Spleen (tissue), 11 donors: ENCODE results near the gene FLNB. TPM values are rescaled to one million over a fixed set of nuclear protein-coding genes. Genes with fewer than 3 reads are reported as not detected.

Experiments used
- DNase-seq: peaks from one replicate; pipeline ENCODE4 v3.0.0-alpha.2; 2020
- H3K27ac ChIP-seq, 8 donors: fragments of 200-600 bp; sonication (generic) in 7 of 8; 1 replicate in 4 of 8; 2 replicates in 4 of 8; pipeline versions ENCODE4 v1.5.0 to v1.8.0; 2016 to 2021; ENCODE audit warnings: inconsistent platforms in 4 of 8, mild to moderate bottlenecking in 4 of 8, moderate library complexity in 1 of 8
- H3K27me3 ChIP-seq, 7 donors: fragments of 200-600 bp; sonication (generic) in 6 of 7; replicated peaks in 1 of 7; 1 replicate in 4 of 7; 2 replicates in 3 of 7; pipeline versions ENCODE4 v1.5.0 to v1.8.0; 2016 to 2021; ENCODE audit warnings: inconsistent platforms in 3 of 7, mild to moderate bottlenecking in 1 of 7
- H3K36me3 ChIP-seq, 6 donors: fragments of 200-600 bp; sonication (generic) in 5 of 6; 1 replicate in 4 of 6; 2 replicates in 2 of 6; pipeline versions ENCODE4 v1.5.0 to v1.8.0; 2016 to 2021; ENCODE audit warnings: inconsistent platforms in 2 of 6
- H3K4me1 ChIP-seq, 6 donors: fragments of 200-600 bp; sonication (generic) in 5 of 6; 1 replicate in 3 of 6; 2 replicates in 3 of 6; pipeline versions ENCODE4 v1.5.0 to v1.8.0; 2016 to 2021; ENCODE audit warnings: inconsistent platforms in 3 of 6
- H3K4me3 ChIP-seq, 8 donors: fragments of 200-600 bp; sonication (generic) in 7 of 8; 1 replicate in 4 of 8; 2 replicates in 4 of 8; pipeline versions ENCODE4 v1.5.0 to v1.8.0; 2016 to 2021; ENCODE audit warnings: inconsistent platforms in 4 of 8, mild to moderate bottlenecking in 4 of 8, moderate library complexity in 2 of 8
- H3K9me3 ChIP-seq, 8 donors: fragments of 200-600 bp; sonication (generic) in 7 of 8; 1 replicate in 4 of 8; 2 replicates in 4 of 8; pipeline versions ENCODE4 v1.5.0 to v1.8.0; 2016 to 2021; ENCODE audit warnings: inconsistent platforms in 4 of 8
- CTCF ChIP-seq, 11 experiments: fragments of 200-600 bp in 7 of 11; fragments of 450-650 bp in 4 of 11; sonication (generic) in 4 of 11; IDR thresholded peaks in 8 of 11; conservative IDR thresholded peaks in 3 of 11; 1 replicate in 7 of 11; 2 replicates in 4 of 11; pipeline versions ENCODE4 v1.4.0 to v1.8.0; 2016 to 2021; ENCODE audit warnings: antibody characterized with exemption in 11 of 11, inconsistent platforms in 4 of 11, mild to moderate bottlenecking in 1 of 11
- POLR2A ChIP-seq, 3 donors: fragments of 450-650 bp; IDR thresholded peaks; one replicate each; pipeline ENCODE4 v1.5.1; 2017; ENCODE audit warnings: antibody characterized with exemption in 3 of 3, mild to moderate bottlenecking in 1 of 3
- POLR2AphosphoS5 ChIP-seq, 3 donors: sonication (generic); formaldehyde crosslinking; IDR thresholded peaks; one replicate each; pipeline ENCODE4 v1.5.1; 2017; ENCODE audit warnings: antibody characterized with exemption in 3 of 3
- WGBS, 5 donors: extraction: QIAGEN DNeasy Blood & Tissue Kit in 3 of 5; methylation state at CpG; one replicate each; pipeline versions ENCODE4 v1.1.5 to v1.1.7; 2013 to 2018; 5-methylcytosine and 5-hydroxymethylcytosine counted together
- intact Hi-C: fragments of 100-400 bp; cut with DNase I; formaldehyde crosslinking; loops from one replicate; pipeline ENCODE4 v1.15.0; 2023; ENCODE audit warnings: low total_unique reads
- polyA plus RNA-seq, 3 donors: library from polyadenylated mRNA; stranded (reverse); fragments of 200-250 nt; gene quantifications; one replicate each; pipeline ENCODE4 v1.2.1, GENCODE V29; 2013
- total RNA-seq, 7 donors: library from RNA; depleted of rRNA in 3 of 7; stranded (reverse); fragments of >200 nt in 3 of 7; fragmentation: NEBNext Ultra II Directional in 4 of 7; extraction: Animal tissue kit (Norgen Biotek cat#: 25700) in 4 of 7; gene quantifications; one replicate each; pipeline versions ENCODE4 v1.1.0 to v1.2.1, GENCODE V29; 2016 to 2021
- donor health status: healthy with polysubstance abuse.
- donor health status: DM: no; HTN: no; CAD: no; lungs with moderate emphysema.
- donor health status: DM: no; HTN: no; CAD: no.
- donor health status: Bipolar disorder and iron deficiency.
- donor health status: healthy.
- donor health status: DM: no; HTN: no; CAD: no.
- donor health status: DM: yes; HTN: yes; CAD: no.

FLNB gene
- total and polyA plus RNA-seq, 10 donors = 38.9 to 163 (median 96.7) TPM

DNA sequence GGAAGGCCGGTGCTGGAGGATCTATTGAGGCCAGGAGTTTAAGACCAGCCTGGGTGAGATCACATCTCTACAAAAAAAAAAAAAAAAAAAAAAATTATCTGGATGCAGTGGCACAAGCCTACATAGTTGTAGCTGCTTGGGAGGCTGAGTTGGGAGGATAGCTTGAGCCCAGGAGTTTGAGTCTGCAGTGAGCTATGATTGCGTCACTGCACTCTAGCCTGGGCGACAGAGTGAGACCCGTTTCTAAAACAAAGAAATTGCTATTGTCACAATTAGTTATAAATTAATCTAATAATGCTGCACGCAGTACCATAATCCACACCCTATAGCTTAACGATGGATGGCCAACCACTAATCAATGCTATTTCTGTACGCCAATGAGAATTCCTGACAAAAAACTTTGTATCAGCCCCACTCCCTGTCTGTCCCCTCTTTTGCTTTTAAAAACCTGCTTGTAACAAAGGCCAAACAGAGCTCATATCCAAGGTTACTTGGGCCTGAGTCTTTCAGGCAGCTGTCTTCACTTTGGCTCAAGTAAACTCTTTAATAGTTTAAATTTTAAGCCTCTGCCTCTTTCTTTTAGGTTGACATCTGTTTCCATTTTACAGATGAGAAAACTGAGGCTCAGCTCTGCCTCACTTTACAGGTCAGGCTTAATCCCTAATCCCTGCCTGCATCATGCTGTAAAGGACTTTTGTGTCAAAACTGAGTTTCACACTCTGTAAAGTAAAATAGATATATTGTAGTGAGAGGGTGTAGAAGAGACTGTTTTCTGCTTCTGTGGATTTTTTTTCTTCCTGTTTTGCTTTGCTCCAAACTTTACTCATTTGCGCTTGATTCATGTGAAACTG lies 10.9 kb downstream of the FLNB start:
- 85 to 93% (median 91%) methylated on average over 8 of the region's 8 CpGs for whole genome bisulfite sequencing, 5 donors
- Histone ChIP-seq H3K36me3 (no peaks in the 10 kb centered on the region), H3K27me3 (no peaks in the 10 kb centered on the region), H3K9me3 (no peaks in the 10 kb centered on the region), H3K4me1 (peaks cover 0 to 59% (median 21%) of the 10 kb centered on the region in 6 donors), H3K4me3 (no peak overlapping the region), H3K27ac (no peak overlapping the region)
- TF ChIP-seq POLR2A (IDR thresholded peaks at IDR 0.05) (no peak), POLR2AphosphoS5 (IDR thresholded peaks at IDR 0.05) (no peak), CTCF (IDR thresholded peaks at IDR 0.05 in 8 of 11, conservative IDR thresholded peaks at IDR 0.05 in 3 of 11) (no peak)
- intact Hi-C loops = no loop called here
- DNase-seq = no peak

- H3K27ac ChIP-seq = peak overlapping the region in 1 of 8 donors; percentile 33
- no peak overlapping the region for H3K4me3 ChIP-seq
- H3K36me3 ChIP-seq = no peaks in the 10 kb centered on the region
- intact Hi-C loops = loop anchor here (10.0 kb wide), 1 partner anchor 54 kb away; no protein-coding TSS in a partner anchor
- TF ChIP-seq CTCF (IDR thresholded peaks at IDR 0.05 in 8 of 11, conservative IDR thresholded peaks at IDR 0.05 in 3 of 11) = no peak
- no peak for TF ChIP-seq POLR2A (IDR thresholded peaks at IDR 0.05)
- no peak for TF ChIP-seq POLR2AphosphoS5 (IDR thresholded peaks at IDR 0.05)
- WGBS, 5 donors = 77 to 86% (median 79%) methylated on average over 7 of the region's 7 CpGs
- DNase-seq = peak; percentile 5
- peaks cover 0 to 53% (median 21%) of the 10 kb centered on the region in 6 donors for H3K4me1 ChIP-seq
- no peaks in the 10 kb centered on the region for H3K27me3 ChIP-seq
- no peaks in the 10 kb centered on the region for H3K9me3 ChIP-seq
Observed at GRCh38 chr3:58020783-58021071, 12.5 kb downstream of the FLNB start.

GRCh38 chr3:58021072-58021959 lies 13.1 kb downstream of the FLNB start:
- H3K4me3 ChIP-seq = no peak overlapping the region
- DNase-seq = peak; percentile 30
- intact Hi-C loops = loop anchor here (10.0 kb wide), 1 partner anchor 53 kb away; no protein-coding TSS in a partner anchor
- H3K4me1 ChIP-seq = peaks cover 0 to 58% (median 24%) of the 10 kb centered on the region in 6 donors
- no peaks in the 10 kb centered on the region for H3K36me3 ChIP-seq
- no peak for TF ChIP-seq POLR2A (IDR thresholded peaks at IDR 0.05)
- TF ChIP-seq CTCF (IDR thresholded peaks at IDR 0.05 in 8 of 11, conservative IDR thresholded peaks at IDR 0.05 in 3 of 11) = no peak
- no peak for TF ChIP-seq POLR2AphosphoS5 (IDR thresholded peaks at IDR 0.05)
- no peaks in the 10 kb centered on the region for H3K27me3 ChIP-seq
- 81 to 94% (median 86%) methylated on average over 8 of the region's 8 CpGs for WGBS, 5 donors
- H3K9me3 ChIP-seq = no peaks in the 10 kb centered on the region
- H3K27ac ChIP-seq = peak overlapping the region in 1 of 8 donors; percentile 33
